ENCODE measurements around the gene THAP3.

GRCh38 chr1:6578624-6579373 is 45.9 kb upstream of the THAP3 start:
- TF ChIP-seq POLR2AphosphoS5 (IDR thresholded peaks at IDR 0.05) (no peak), CTCF (IDR thresholded peaks at IDR 0.05) (no peak), POLR2A (IDR thresholded peaks at IDR 0.05; ENCODE audit: low read depth) (no peak)

Data from esophagus muscularis mucosa (tissue), 3 donors.